DMS79 treated with DMSO at 0.1 percent for 48 hours (cell line): Measurements from ENCODE around the gene CDKN1B.
A peak's percentile ranks its signal among the peaks of the same experiment; 100 is the strongest.

Source experiments
- DNase-seq: peaks from one replicate; lab custom pipeline; 2025; lab: John Stamatoyannopoulos, UW

The CDKN1B gene

DNA sequence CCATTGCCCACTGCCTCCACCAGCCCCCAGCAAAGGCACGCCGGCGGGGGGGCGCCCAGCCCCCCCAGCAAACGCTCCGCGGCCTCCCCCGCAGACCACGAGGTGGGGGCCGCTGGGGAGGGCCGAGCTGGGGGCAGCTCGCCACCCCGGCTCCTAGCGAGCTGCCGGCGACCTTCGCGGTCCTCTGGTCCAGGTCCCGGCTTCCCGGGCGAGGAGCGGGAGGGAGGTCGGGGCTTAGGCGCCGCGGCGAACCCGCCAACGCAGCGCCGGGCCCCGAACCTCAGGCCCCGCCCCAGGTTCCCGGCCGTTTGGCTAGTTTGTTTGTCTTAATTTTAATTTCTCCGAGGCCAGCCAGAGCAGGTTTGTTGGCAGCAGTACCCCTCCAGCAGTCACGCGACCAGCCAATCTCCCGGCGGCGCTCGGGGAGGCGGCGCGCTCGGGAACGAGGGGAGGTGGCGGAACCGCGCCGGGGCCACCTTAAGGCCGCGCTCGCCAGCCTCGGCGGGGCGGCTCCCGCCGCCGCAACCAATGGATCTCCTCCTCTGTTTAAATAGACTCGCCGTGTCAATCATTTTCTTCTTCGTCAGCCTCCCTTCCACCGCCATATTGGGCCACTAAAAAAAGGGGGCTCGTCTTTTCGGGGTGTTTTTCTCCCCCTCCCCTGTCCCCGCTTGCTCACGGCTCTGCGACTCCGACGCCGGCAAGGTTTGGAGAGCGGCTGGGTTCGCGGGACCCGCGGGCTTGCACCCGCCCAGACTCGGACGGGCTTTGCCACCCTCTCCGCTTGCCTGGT, at the start of gene CDKN1B:
CDKN1B (plus strand) TSS at position 576 of the 793 bp plus-strand sequence. CDS start 472 bp downstream, outside the sequence.
- DNase-seq: peak; percentile 99

DNA sequence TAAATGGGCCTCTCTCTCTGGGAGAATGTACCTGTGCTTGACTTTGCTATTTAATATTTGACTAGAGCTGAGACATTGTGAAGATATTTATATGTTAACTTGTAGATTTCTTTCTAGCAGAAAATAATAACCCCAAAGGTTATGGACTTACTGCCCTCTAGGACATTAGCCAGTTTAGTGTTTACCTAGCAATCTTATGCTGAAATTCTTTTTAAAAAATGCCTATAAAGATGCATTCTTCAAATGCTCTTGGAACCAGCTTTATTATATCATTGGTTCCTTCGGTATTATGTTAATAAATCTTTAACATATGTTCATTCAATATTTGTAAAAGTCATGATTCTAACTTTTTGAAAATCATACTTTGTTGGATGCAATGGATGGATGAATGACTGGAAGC, 49.2 kb upstream of the CDKN1B start:
- DNase-seq: no peak

DNA sequence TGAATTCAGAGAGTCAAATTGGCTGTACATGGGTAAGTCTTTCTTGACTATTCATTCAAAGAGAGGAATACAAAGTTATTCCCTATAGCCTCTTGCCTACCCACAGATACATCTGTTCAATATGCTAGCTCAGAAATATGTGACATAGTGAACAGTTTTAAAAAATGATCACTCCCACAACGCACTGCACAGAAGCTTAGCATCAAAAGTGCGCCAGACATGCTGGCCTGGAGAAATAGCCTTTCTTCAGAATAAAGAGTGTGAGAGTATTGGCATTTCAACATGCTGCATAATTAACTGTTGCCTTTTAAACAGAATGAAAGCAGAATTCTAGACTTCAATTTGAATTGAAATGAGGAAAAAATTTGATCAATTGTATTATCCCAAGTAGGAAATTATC, 48.1 kb upstream of the CDKN1B start:
- no peak for DNase-seq

DNA sequence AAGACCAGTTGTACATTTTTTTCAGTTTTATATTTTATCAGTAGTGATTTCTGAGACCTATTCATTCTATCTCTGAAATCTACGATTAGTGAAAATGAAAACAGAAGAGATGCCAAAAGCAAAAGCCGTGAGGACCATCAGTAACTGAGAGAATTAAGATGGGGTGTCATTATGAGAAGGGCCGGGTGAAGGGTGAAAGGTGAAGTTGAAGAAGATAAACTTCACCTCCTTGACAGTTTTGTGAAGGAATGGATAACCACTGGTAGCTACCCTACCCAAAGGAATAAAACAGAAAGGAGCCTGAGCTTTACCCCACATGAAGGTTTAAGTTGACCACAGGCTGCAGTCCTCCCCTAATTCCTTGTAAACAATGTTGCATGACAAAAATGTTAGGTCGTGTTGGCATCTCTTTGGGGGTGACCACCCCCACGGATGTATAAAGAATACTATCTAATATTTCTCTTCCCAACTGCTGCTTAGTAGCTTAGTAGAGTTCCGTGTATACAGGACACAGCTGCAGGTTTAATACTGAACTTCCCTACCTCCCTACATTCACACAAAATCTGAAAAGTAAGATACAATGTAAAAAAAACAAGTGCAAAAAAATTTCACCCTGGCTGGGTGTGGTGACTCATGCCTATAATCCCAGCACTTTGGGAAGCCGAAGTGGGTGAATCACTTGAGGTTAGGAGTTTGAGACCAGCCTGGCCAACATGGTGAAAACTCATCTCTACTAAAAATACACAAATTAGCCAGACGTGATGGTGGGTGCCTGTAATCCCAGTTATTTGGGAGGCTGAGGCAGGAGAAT, 45.1 kb upstream of the CDKN1B start:
- no peak for DNase-seq

DNA sequence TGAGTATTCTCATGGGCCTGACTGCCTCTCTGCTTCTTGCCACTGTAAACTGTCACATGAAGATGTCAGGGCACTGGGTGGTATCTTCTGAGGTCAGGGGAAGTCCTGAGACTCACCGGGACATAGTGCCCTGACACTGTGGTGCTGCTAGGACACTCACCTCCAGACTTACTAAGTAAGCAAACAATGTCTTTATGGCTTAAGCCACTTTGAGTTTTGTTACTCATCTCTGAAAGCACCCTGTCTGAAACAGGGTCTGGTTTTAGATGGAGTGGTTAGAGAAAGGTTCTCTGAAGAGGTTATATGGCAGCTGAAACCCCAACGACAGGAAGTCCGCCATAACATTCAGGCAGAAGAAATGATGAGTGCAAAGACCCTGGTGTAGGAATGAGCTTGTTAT, 43.9 kb upstream of the CDKN1B start:
- DNase-seq: no peak

DNA sequence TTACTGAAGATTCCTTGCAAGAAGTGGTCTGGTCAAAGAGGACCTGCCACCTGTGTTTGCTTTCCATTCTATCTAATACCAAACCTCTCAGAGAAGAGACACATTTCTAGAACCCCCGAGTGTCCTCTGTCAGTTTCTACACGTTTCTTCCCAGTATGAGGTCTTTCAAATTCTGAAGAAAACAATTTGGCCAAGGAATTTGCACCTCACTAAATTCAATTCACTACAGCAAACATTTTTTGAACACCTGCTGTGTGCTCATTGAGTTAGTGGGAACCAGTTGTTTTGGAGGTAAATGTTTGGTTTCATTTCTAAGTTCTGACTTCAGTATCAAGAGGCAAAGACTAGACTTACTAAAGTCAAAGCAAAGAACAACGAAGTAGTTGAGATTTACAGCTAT, 40.6 kb upstream of the CDKN1B start:
- DNase-seq: no peak

DNA sequence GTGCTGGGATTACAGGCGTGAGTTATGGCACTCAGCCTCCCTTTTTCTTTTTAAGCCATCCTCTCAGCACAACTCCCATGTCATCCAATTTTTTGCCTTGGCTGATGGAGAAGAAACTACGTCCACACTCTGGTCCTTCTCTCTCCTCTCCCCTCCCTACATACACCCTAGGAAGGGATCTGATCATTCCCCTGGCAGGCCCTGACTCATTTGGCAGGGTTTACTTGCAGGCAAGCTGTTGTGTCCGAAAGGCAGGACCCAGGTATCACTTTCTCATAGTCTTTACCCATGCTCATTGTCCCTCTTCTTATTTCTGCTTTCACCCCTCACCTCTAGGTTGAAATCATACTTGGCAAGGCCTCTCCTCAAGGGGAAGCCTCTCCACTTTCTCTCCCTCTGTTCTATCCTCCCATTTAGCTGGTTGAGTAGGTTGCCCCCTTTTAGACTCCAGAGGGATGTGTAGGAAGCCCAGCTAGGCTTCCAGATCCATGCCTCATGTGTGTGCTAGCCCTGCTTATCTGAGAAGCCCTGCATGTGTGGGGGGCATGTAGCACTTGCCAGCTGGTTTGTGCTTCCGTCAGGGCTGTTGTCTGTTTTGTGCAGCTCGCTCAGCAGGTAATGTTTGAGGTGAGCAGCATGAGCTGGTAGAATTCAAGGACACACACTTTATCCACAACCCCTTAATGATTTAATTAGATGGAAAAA, 36.0 kb upstream of the CDKN1B start:
- DNase-seq: no peak

DNA sequence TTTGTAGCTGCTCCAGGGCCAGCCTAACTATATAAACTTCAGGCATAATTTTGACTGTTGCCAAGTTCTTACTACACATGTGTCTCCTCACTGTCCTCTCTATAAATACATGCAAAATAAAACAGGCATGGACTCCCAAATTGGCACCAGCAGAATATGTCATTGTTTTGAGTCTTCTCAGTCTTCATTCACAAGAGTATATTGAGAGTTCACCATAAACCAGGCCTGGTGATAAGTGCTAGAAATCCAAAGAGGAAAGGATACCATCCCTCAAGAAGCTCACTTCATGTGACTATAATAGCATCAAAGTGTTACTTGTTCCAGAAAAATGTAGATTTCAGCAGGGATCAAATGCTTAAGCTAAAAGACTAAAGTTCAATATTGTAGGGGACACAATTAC, 34.9 kb upstream of the CDKN1B start:
- no peak for DNase-seq

DNA sequence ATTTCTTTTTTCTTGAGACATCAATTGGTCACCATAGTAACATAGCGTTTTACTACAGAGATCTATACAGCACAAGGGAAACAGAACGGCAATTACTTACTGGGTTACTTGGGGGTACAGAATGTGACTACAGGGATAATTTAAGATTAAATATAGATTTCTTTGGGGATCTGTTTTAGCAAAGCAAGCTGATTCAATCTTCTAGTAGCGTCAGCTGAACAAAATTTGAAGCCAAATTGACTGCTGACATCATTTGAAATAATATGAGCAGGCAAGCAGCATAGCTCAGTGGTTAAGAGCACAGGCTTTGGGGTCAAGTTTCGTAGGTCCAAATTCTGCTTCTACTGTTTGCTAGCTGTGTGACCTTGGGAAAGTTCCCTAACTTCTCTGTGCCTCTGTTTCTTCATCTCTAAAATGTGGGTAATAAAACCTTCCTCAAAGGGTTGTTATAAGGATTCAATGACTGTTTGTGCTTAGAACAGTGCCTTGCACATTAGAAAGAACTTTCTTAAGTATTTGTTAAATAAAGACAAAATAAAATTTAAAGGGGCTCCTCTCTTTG, 34.0 kb upstream of the CDKN1B start:
- no peak for DNase-seq

DNA sequence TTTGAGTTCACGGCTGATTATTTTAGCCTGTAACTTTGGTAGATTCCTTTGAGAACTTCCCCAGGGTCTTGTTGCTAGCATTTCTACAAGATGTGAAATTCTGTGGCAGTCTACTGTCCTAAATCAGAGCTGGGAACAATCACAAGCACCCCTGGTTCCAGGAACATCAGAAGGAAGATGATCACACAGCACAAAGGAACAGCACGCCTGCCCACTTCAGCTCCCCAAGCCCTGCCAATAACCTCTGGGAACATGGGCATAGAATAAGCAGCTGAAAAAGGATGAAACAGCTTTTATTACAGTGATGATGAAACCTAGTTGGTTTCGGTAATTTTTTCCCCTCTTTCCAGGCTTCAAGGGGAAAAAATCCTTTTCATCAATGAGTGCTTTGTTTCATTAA, 33.4 kb upstream of the CDKN1B start:
- DNase-seq: peak; percentile 51

DNA sequence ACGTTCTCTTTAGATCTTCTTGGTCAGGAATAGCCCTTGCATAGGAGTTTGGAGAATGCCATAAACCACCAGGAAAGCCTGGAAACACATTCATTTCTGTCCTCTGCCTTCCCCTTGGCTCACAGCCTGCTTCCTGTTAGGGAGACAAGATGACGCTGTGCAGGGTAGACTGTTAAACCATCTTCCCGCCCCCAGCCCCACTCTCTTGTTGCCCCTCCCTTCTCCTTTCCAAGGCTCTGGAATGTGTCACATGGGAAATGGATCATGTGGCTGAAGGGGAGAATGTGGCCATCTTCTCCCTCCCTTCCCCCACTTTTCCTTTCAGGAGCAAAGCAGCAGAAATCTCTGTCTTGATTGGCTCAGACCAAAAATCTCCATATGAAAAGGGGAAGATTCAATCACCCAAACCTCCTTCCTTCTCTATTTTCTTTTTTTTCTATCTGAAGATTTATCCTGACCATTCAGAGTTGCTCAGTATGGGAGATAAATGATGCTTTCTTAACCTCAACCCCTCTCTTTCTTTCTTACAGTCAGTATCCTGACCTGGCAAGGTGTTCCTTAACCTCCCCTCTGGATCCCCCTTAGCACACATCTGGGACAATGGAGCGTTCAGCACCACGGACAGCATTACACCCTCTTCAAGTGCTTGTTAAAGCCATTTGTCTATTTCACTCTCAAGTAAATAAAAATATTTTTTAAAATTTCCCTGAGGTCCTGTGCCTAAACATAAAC, 32.6 kb upstream of the CDKN1B start:
- peak; percentile 94 for DNase-seq

DNA sequence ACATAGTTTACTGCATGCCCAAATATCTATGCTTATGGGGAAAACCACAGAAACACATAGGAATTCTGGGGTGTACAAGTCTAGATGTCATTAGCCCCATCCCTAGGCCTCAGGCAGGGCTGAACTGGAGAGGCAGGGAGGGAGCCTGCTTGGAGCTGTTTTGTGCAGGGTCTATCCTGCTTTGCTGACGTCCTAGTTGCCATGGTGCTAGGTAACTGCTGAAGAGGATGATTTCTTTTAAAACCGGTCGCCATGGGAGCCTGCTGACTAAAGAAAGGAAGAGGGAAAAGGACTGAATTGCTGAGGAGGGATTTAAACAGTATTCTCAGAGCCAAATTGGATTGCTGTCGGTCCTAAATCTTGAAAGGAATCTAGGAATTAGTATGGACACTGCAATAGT, 31.9 kb upstream of the CDKN1B start:
- peak; percentile 87 for DNase-seq

DNA sequence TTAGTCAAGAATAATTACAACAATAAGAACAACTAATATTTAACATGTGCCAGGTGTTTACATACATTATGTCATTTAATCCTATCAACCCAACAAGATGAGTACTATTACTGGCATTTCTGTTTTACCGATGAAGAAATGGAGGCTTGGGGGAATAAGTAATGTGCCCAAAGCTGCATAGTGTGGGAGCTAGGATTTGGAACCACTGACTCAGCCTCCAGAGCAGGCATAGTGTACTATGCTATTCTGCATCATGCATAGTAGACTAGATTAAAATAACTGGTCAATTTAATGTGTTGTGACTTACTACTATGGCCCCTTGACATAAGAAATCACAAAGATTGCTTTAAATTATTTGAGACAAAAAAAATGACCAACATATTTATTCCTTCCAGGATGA, 30.7 kb upstream of the CDKN1B start:
- DNase-seq: no peak

DNA sequence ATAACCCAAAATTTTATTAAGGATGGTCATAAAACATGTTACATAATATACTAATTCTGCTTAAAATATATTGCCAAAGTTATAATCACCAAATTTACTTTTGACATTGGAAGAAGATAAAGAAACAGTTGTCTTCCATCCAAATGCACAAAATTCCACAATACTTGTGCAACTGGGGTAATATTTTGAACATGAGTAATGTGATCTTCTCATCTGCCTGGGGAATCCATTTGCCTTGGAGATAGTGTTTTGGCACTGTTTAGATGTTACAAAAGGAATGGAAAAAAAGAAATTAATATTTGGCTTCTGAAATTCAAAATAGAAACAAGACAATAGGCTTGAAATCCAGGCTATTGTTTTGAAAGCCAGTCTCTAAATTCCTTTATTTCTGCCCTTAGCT, 30.2 kb upstream of the CDKN1B start:
- DNase-seq: no peak

DNA sequence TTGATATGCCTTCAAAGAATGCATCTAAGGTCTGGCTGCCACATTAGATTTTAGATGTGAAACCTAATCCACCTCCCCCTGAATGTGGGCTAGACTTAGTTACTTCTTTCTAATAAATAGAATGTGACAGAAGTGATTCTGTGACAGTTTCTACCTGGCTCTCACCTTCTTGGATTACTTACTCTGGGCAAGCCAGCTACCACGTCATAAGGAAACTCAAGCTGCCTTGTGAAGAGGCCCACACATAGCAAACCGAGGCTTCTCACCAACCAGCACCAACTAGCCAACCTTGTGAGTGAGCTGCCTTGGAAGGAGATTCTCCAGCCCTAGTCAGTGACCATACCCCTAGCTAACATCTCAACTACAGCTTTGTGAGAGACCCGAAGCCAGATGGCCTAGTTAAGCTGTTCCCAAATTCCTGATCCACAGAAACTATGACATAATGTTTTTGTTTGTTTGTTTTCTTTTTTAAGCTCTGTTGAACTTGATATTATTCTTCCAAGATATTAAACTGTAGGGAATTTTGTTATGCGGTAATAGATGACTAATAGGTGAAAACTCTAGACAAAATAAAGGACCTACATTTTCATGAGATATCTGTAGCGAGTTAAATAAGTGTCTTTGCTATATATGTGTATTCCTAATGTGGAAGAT, 27.4 kb upstream of the CDKN1B start:
- no peak for DNase-seq

DNA sequence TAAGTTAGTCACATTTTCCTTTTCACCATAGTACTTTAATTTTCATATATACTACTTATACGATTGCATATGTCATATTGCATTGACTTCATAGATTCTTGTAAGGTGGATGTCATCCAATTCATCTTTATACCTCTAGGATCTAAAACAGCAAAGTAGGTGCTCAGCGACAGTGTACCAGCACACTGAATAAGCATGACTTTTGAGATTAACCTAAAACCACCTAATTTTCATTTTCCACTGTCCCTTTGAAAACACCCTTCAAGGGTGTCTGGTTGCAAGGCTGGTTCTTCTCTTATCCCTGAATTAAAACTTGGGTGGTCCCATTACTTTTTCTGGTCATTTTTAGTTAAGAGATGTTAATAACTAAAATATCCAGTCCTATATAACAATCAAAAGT, 25.6 kb upstream of the CDKN1B start:
- no peak for DNase-seq

DNA sequence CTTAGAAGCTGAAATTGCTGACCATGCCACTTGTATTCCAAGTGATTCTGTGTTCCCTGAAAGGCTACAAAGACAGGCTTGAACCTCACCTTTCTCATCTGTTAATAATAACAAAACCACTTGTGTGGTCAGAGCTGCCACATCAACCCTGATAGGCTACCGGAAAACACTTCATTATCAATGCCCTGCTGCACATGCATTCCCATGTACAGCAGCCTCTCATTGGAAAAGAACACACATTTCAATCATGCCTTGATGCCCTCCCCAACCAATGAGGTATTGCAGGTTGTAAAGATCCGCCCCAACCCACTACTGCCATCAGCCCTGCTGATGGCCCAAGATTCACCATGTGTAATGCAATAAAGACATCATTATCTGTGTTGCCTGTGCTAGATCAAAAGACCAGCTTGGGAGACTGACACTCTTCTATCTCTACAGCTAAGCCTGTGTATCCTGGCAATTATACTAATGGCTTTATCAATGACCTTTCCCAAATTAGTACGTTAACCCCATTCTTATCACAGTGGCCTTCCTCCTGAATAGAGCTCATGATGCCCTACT, 24.0 kb upstream of the CDKN1B start:
- DNase-seq: peak; percentile 54

DNA sequence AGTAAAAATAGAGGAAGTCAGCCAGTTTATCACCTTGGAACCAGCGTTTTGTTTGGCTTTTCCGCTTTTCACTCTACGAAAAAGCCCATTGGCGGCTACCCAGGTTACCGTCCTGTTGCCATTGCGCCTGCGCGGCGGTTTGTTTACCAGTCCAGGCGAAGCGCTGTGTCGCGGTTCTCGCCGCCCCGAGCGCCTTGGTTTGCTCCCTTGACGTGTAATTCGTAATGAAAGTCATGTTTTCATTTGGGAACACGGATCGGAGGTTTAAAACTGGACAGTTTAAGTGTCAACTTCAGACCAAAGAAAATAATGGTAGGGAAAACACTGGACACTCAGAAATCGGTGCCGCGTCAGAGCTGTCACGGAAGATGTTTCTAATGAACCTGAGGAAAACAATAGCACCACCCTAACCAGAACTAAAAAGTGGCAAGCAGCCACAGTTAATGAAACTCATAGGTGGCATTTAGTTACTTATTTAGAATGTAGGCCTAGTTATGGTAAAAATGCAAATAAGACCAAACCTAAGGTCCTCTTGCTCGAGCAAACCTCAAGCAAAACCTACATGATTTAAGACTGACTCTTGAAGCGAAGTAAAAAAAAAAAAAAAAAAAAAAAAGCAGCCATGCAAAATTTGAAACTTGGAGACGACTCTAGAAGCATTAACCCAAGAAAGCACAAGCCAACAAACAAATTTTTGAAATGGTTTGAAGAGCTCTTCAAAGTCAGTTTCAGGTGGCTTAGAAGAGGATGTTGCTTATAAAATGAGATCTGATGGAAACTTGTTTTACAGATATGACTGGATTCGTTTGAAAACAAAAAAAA, 20.4 kb upstream of the CDKN1B start:
- DNase-seq: peak; percentile 90

DNA sequence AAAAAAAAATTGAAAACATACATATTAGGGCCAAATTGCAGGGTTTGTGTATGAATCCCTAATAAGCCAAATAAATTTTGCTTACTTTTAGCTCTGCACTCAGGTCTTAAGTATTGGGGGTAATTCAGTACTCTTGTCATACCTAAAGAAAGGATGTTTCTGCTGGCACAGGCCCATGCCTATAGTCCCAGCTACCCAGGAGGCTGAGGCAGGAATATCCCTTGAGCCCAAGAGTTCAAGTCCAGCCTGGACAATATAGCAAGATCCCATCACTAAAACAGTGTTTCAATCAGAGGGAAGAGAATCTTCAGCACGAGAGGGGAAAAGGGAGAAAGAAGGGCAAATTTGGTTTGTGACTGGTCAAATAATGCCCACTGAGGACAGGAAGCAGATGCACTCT, 17.8 kb upstream of the CDKN1B start:
- DNase-seq: no peak

DNA sequence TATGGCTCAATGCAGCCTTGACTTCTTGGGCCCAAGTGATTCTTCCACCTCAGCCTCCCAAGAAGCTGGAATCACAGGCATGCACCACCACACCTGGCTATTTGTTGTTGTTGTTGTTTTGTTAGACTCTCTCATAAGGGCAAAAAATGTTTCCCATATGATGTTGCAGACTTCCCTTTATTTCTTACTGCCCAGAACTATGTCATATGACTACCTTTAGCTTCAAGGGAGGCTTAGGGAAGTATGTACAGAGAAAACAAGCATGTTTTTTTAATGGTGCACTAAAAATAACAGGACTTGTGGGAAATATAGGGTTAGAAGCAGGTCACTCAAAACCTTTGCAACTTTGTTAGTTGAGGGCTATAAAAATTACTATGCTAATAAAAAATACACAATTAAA, 16.9 kb upstream of the CDKN1B start:
- no peak for DNase-seq
